ENCODE results near the gene FBXO7. TPM values are rescaled to one million over a fixed set of nuclear protein-coding genes. Genes with fewer than 3 reads are reported as not detected.

Gene FBXO7
- total RNA-seq, 1 experiment from 2014 or later = 85.1 TPM

DNA sequence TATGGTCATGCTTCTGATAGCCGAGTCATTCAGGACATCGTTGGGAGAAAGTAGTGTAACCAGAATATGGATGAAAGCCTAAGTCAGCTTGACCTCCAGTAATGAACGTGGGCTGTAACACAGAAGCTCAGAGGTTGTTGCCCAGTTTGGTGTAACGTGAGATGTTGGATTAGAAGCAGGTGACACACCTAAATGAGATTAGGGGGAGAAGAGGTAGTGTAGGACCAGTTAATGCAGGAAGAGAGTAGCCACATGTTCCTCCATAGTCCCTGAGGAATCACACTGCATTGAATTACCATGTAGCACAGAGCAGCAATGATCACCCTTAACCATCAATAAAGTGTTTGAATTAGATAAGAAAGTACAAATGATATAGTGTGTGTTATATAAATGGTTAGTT, 20.4 kb downstream of the FBXO7 start:
- peaks cover 63% of the 10 kb centered on the region for H3K36me3 Mint-ChIP-seq (ENCODE audit: insufficient read depth, unreplicated experiment)
- CTCF ChIA-PET = no interaction called here
- H3K4me1 ChIP-seq = no peaks in the 10 kb centered on the region
- no TSS peak for BruUV-seq (replicated peaks)
- no peak overlapping the region for H3K27ac Mint-ChIP-seq (ENCODE audit: unreplicated experiment)
- H3K27me3 Mint-ChIP-seq (ENCODE audit: insufficient read depth, unreplicated experiment) = no peaks in the 10 kb centered on the region
- intact Hi-C loops (cut with micrococcal nuclease; ENCODE audit: unreplicated experiment) = no loop called here
- no peak overlapping the region for H3K4me3 Mint-ChIP-seq (ENCODE audit: unreplicated experiment)
- H3K9me3 ChIP-seq = no peaks in the 10 kb centered on the region
- no peaks in the 10 kb centered on the region for H3K9me3 Mint-ChIP-seq (ENCODE audit: unreplicated experiment)
- H3K4me3 ChIP-seq (ENCODE audit: low read depth, low read length) = no peak overlapping the region
- H3K4me1 Mint-ChIP-seq (ENCODE audit: low read depth, unreplicated experiment) = no peaks in the 10 kb centered on the region
- H3K36me3 ChIP-seq (ENCODE audit: control insufficient read depth, insufficient read depth, low read length) = peaks cover 2% of the 10 kb centered on the region
- DNase-seq = no peak
- TF ChIP-seq, protein P1, sequence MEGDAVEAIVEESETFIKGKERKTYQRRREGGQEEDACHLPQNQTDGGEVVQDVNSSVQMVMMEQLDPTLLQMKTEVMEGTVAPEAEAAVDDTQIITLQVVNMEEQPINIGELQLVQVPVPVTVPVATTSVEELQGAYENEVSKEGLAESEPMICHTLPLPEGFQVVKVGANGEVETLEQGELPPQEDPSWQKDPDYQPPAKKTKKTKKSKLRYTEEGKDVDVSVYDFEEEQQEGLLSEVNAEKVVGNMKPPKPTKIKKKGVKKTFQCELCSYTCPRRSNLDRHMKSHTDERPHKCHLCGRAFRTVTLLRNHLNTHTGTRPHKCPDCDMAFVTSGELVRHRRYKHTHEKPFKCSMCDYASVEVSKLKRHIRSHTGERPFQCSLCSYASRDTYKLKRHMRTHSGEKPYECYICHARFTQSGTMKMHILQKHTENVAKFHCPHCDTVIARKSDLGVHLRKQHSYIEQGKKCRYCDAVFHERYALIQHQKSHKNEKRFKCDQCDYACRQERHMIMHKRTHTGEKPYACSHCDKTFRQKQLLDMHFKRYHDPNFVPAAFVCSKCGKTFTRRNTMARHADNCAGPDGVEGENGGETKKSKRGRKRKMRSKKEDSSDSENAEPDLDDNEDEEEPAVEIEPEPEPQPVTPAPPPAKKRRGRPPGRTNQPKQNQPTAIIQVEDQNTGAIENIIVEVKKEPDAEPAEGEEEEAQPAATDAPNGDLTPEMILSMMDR (IDR thresholded peaks at IDR 0.05; ENCODE audit: insufficient read depth in 1 of 2, low read depth in 1 of 2, low read length in 1 of 2, severe bottlenecking in 1 of 2, unreplicated experiment in 1 of 2) = no peak
- H3K27me3 ChIP-seq (replicated peaks; ENCODE audit: control insufficient read depth, insufficient read depth, low read length) = no peaks in the 10 kb centered on the region
- POLR2A ChIA-PET = no interaction called here

DNA sequence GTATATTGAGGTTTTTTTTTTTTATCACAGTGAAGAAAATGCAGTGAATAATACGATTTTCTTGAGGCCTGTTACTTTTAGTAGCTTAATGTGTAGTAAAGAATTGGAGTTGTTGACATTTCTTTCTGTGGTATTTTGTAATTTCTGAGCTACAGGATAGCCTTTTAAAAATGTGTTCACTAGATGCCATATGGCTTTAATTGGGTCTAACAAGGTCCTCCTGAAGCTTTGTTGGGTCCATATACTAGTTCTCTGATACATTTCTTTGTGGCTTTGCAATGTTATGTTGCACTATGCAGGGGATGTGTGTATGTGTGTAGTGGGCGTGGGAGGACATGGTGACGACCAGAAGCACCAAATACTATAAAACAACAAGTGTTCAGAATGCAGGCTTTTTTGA, 25.1 kb downstream of the FBXO7 start:
- ChIA-PET CTCF (interaction anchor here (0.7 kb wide), 1 partner anchor 18 kb away, joined by 3 read pairs; no protein-coding TSS in a partner anchor), POLR2A (no interaction called here)
- TF ChIP-seq, protein P1 (IDR thresholded peaks at IDR 0.05; ENCODE audit: insufficient read depth in 1 of 2, low read depth in 1 of 2, low read length in 1 of 2, severe bottlenecking in 1 of 2, unreplicated experiment in 1 of 2) = no peak
- intact Hi-C loops (cut with micrococcal nuclease; ENCODE audit: unreplicated experiment) = no loop called here
- no TSS peak for BruUV-seq (replicated peaks)
- H3K4me3 ChIP-seq (ENCODE audit: low read depth, low read length) = no peak overlapping the region
- no peaks in the 10 kb centered on the region for H3K27me3 Mint-ChIP-seq (ENCODE audit: insufficient read depth, unreplicated experiment)
- H3K4me1 ChIP-seq = no peaks in the 10 kb centered on the region
- no peak overlapping the region for H3K27ac Mint-ChIP-seq (ENCODE audit: unreplicated experiment)
- no peaks in the 10 kb centered on the region; the same call in none of the 2 replicates for H3K36me3 ChIP-seq (ENCODE audit: control insufficient read depth, insufficient read depth, low read length)
- no peaks in the 10 kb centered on the region for H3K9me3 Mint-ChIP-seq (ENCODE audit: unreplicated experiment)
- H3K36me3 Mint-ChIP-seq (ENCODE audit: insufficient read depth, unreplicated experiment) = peaks cover 41% of the 10 kb centered on the region
- no peaks in the 10 kb centered on the region for H3K4me1 Mint-ChIP-seq (ENCODE audit: low read depth, unreplicated experiment)
- H3K9me3 ChIP-seq = no peaks in the 10 kb centered on the region
- DNase-seq = no peak
- H3K27me3 ChIP-seq (replicated peaks; ENCODE audit: control insufficient read depth, insufficient read depth, low read length) = no peaks in the 10 kb centered on the region
- no peak overlapping the region for H3K4me3 Mint-ChIP-seq (ENCODE audit: unreplicated experiment)

DNA sequence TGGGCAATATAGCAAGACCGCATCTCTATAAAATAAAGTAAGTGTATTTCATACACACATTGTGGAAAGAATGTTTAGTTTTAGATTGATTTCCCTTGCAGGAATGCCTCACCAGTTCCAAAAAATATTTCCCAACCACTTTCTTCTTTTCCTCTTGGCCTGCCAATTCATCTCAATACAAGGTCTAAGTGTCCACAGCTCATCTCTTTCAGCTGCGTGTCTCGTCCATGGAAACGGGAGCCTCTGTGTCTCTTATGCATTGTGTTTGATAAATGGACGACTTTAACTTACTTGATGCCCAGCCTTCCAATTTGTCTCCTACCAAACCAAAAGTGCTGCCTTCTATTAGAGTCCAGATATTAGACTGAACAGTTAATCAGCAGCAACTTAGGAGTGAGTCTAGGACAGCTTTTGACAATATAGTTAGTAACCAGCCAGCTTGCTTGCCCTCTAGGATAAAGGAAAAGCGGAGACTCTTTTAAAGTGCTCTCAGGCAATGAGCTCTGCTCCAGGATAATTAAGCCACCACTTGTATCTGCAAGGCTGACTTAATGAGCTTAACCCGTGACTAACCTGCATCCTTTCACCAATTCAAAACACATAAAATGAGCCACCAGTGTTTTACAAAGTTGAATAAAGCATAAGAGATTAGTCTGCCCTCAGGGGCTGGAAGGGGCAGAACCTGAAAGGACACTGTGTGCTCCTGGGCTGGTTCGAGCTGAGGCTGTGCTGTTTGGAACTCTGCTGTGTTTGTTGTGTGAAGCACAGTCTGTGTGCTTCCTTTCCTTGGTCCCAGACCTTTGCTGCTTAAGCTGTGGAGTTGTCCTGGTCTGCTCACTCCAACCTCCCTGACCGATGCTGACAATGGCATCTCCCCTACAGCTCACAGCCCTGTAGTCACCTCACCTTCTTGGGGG, 27.5 kb downstream of the FBXO7 start:
- H3K27ac Mint-ChIP-seq (ENCODE audit: unreplicated experiment) = no peak overlapping the region
- H3K4me3 ChIP-seq (ENCODE audit: low read depth, low read length) = no peak overlapping the region
- peaks cover 22% of the 10 kb centered on the region for H3K36me3 Mint-ChIP-seq (ENCODE audit: insufficient read depth, unreplicated experiment)
- H3K9me3 Mint-ChIP-seq (ENCODE audit: unreplicated experiment) = no peaks in the 10 kb centered on the region
- no peaks in the 10 kb centered on the region; the same call in 1 of the 2 replicates for H3K36me3 ChIP-seq (ENCODE audit: control insufficient read depth, insufficient read depth, low read length)
- no TSS peak for BruUV-seq (replicated peaks)
- ChIA-PET CTCF (no interaction called here), POLR2A (no interaction called here)
- DNase-seq = no peak
- no peaks in the 10 kb centered on the region for H3K9me3 ChIP-seq
- H3K4me1 Mint-ChIP-seq (ENCODE audit: low read depth, unreplicated experiment) = no peaks in the 10 kb centered on the region
- no peak overlapping the region for H3K4me3 Mint-ChIP-seq (ENCODE audit: unreplicated experiment)
- H3K4me1 ChIP-seq = no peaks in the 10 kb centered on the region
- TF ChIP-seq, protein P1 (IDR thresholded peaks at IDR 0.05; ENCODE audit: insufficient read depth in 1 of 2, low read depth in 1 of 2, low read length in 1 of 2, severe bottlenecking in 1 of 2, unreplicated experiment in 1 of 2) = no peak
- H3K27me3 Mint-ChIP-seq (ENCODE audit: insufficient read depth, unreplicated experiment) = no peaks in the 10 kb centered on the region
- H3K27me3 ChIP-seq (replicated peaks; ENCODE audit: control insufficient read depth, insufficient read depth, low read length) = no peaks in the 10 kb centered on the region
- intact Hi-C loops (cut with micrococcal nuclease; ENCODE audit: unreplicated experiment) = no loop called here
